ENCODE data around the gene ITGAL.
"Not testable (repeated sequence)": the region's sequence is repeated elsewhere in the genome, so short reads cannot be mapped to it uniquely, and the experiment has no call there.

Gene ITGAL

DNA sequence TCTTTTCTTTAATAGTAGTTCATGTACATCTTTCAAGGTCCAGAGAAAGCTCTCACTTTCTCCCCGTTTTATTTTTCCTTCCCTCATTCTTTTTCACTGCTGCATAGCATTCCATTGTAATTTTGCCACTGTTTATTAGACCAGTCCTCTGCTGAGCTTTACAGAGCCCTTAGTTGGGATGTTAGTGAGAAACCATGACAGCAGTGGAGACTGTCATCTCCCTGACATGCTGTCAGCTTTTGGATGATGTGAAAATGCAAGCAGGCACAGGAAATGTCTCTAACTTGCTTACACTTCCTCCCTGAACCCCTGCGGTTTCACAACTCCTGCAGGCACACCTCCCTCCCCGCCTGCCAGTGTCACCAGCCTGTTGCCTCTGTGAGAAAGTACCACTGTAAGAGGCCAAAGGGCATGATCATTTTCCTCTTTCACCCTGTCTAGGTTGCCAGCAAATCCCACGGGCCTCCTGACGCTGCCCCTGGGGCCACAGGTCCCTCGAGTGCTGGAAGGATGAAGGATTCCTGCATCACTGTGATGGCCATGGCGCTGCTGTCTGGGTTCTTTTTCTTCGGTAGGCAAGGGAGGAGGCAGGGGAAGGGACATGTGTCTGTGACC lies at the start of gene ITGAL:
ITGAL (plus strand) TSS at position 415 of the 615 bp plus-strand sequence; CDS start at position 511, 96 bp downstream.
- DNase-seq (ENCODE audit: low read depth in 4 of 4, low spot score in 1 of 4), result peak; percentile 55 to 80 (median 66)

GRCh38 chr16:30428055-30428454 lies 44.5 kb upstream of the ITGAL start:
- DNase-seq (ENCODE audit: low read depth in 4 of 4, low spot score in 1 of 4), result no peak

- no peak for DNase-seq (ENCODE audit: low read depth in 4 of 4, low spot score in 1 of 4)
Measured at GRCh38 chr16:30429418-30429677, 43.2 kb upstream of the ITGAL start.

GRCh38 chr16:30429678-30430427 lies 42.7 kb upstream of the ITGAL start, which contains the start of gene DCTPP1:
Gene DCTPP1 (minus strand): TSS chr16:30430030. CDS start chr16:30429980, 50 bp downstream.
- peak; percentile 87 to 97 (median 94) for DNase-seq (ENCODE audit: low read depth in 4 of 4, low spot score in 1 of 4)

- no peak for DNase-seq (ENCODE audit: low read depth in 4 of 4, low spot score in 1 of 4)
Measured at GRCh38 chr16:30430428-30430970, 42.0 kb upstream of the ITGAL start.

GRCh38 chr16:30434852-30435251 lies 37.7 kb upstream of the ITGAL start:
- peak in 1 of 4 experiments; percentile 73 for DNase-seq (ENCODE audit: low read depth in 4 of 4, low spot score in 1 of 4)

- no peak for DNase-seq (ENCODE audit: low read depth in 4 of 4, low spot score in 1 of 4)
Measured at GRCh38 chr16:30437511-30438046, 35.0 kb upstream of the ITGAL start.

DNA sequence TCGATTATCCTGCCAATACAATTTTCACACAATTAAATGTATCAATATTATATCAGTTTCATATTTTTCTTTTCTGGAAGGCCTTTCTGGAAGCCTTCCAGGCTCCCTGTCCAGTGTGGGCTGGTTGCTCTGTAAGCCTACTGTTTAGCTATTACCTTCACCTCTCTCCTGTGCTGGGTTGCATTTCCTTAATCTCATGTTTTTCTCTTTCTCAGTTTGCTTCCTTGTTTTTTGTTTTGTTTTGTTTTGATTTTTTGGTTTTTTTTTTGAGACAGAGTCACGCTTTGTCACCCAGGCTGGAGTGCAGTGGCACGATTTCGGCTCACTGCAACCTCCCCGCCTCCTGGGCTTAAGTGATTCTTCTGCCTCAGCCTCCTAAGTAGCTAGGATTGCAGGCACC lies 33.7 kb upstream of the ITGAL start:
- no peak for DNase-seq (ENCODE audit: low read depth in 4 of 4, low spot score in 1 of 4)

DNA sequence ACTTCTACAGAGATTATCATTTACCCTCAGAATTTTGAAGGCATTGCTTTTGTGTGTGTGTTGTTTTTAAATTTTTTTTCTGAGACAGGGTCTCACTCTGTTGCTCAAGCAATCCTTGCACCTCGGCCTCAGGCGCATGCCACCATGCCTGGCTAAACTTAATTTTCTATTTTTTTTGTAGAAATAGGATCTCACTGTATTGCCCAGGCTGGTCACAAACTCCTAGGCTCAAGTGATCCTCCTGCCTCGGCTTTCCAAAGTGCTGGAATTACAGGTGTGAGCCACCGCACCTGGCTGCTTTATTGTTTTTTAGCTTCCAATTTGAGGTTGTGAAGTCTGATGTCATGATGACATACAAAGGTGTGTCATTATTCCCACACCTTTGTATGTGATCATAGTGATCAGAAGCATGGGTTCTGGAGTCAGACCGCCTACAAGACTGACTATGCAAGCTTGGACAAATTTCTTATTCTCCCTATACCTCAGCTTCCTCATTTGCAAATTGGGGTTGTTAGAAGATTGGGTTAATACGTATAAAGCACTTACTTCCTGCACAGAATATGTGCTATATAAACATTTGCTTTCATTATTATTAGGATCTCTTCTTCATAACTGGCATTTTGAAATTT lies 32.7 kb upstream of the ITGAL start:
- DNase-seq (ENCODE audit: low read depth in 4 of 4, low spot score in 1 of 4), result no peak

GRCh38 chr16:30443631-30444030 lies 28.9 kb upstream of the ITGAL start:
- no peak for DNase-seq (ENCODE audit: low read depth in 4 of 4, low spot score in 1 of 4)

- no peak for DNase-seq (ENCODE audit: low read depth in 4 of 4, low spot score in 1 of 4)
Measured at GRCh38 chr16:30444231-30445148, 28.1 kb upstream of the ITGAL start.

GRCh38 chr16:30445149-30445407 lies 27.5 kb upstream of the ITGAL start:
- no peak for DNase-seq (ENCODE audit: low read depth in 4 of 4, low spot score in 1 of 4)

- DNase-seq (ENCODE audit: low read depth in 4 of 4, low spot score in 1 of 4), result peak; percentile 73 to 93 (median 92)
Measured at GRCh38 chr16:30445408-30446202, 26.9 kb upstream of the ITGAL start, which contains the start of gene SEPHS2. Gene SEPHS2 (minus strand): TSS chr16:30445874. CDS start chr16:30445727, 147 bp downstream.

DNA sequence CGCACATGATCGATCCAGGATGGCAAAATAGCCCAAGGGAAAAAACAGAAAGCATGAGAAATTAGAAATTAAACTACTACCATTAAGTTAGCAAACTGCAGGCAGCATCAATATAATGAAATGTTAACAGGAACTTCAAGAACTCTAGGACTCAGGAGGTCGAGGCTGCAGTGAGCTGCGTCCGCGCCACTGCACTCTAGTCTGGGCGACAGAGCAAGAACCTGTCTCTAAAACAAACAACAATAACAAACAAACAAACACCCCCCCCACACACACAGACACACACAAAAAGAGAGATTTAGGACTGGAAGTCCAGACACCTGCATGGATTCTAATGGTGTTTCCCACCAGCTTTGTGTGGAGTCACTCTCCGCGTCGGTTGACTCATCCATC lies 26.3 kb upstream of the ITGAL start:
- DNase-seq (ENCODE audit: low read depth in 4 of 4, low spot score in 1 of 4), result no peak

- DNase-seq (ENCODE audit: low read depth in 4 of 4, low spot score in 1 of 4), result no peak
Measured at GRCh38 chr16:30447512-30448226, 24.9 kb upstream of the ITGAL start.

DNA sequence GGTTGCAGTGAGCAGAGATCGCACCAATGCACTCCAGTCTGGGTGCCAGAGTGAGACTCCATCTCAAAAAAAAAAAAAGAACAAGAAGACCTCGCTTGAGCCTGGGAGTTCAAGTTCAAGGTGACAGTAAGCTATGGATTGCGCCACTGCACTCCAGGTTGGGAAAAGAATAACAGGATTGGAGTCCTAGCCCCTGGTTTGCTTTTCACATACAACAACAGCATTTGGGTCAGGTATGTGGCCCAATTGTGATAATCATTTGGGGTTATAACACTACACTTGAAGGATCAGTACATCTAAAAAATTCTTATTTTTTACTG lies 23.5 kb upstream of the ITGAL start:
- no peak for DNase-seq (ENCODE audit: low read depth in 4 of 4, low spot score in 1 of 4)

DNA sequence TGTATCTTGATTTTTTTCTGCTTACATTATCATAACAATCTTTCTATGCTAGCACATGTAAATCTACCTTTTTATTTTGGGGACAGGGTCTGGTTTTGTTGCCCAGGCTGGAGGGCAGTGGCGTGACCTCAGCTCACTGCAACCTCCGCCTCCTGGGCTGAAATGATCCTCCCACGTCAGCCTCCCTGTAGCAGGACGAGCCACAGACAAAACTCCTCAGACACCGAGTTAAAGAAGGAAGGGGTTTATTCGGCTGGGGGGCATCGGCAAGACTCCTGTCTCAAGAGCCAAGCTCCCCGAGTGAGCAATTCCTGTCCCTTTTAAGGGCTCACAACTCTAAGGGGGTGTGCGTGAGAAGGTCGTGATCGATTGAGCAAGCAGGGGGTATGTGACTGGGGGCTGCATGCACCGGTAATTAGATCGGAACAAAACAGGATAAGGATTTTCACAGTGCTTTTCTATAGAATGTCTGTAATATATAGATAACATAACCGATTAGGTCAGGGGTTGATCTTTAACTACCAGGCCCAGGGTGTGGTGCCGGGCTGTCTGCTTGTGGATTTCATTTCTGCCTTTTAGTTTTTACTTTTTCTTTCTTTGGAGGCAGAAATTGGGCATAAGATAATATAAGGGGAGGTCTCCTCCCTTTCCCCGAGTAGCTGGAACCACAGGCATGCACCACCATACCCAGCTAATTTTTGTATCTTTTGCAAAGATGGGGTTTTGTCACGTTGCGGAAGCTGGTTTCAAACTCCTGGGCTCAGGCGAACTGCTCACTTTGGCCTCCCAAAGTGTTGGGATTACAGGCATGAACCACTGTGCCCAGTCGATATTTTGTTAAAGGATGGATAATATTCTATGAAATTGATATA lies 19.6 kb upstream of the ITGAL start:
- not testable (repeated sequence) for DNase-seq (ENCODE audit: low read depth in 4 of 4, low spot score in 1 of 4)

DNA sequence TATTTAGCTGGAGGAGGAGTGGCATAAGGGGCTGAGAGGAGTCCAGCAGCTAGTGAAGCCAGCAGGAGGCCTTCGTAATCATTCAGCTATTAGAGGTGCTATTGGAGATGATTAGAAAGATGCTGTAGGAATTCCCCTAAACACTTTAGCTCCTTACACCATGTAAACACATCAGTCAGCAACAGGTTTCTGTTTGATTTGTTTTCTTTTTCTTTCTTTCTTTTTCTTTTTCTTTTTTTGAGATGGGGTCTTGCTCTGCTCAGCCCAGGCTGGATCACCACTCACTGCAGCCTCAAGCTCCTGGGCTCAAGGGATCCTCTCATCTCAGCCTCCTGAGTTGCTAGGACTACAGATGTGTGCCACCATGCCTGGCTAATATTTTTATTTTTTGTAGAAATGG lies 16.2 kb upstream of the ITGAL start:
- DNase-seq (ENCODE audit: low read depth in 4 of 4, low spot score in 1 of 4), result no peak

GRCh38 chr16:30457256-30457655 lies 15.3 kb upstream of the ITGAL start:
- no peak for DNase-seq (ENCODE audit: low read depth in 4 of 4, low spot score in 1 of 4)

Data from stimulated activated CD4-positive, alpha-beta T cell treated with anti-CD3 and anti-CD28 coated beads, Interleukin-1b, Interleukin-23, amount 100 ng/mL, for 24 hours (primary cell).